DOHH2 (cell line): ENCODE data around the gene C4orf50.

ENCODE experiments used
- EZH2phosphoT487 ChIP-seq: fragments of 200-600 bp; sonication (generic); IDR thresholded peaks from 2 replicates; pipeline ENCODE4 v1.6.1; 2017; ENCODE audit warnings: borderline replicate concordance, mild to moderate bottlenecking, antibody characterized with exemption, low read length, moderate library complexity, mixed read lengths
- TF ChIP-seq, protein P1 (sequence below): fragments of 200-600 bp; sonication (generic); IDR thresholded peaks from one replicate; pipeline ENCODE4 v1.5.1; 2014; ENCODE audit warnings: antibody characterized with exemption, mild to moderate bottlenecking, low read depth, low read length; ENCODE audit not compliant: poor library complexity, severe bottlenecking

DNA sequence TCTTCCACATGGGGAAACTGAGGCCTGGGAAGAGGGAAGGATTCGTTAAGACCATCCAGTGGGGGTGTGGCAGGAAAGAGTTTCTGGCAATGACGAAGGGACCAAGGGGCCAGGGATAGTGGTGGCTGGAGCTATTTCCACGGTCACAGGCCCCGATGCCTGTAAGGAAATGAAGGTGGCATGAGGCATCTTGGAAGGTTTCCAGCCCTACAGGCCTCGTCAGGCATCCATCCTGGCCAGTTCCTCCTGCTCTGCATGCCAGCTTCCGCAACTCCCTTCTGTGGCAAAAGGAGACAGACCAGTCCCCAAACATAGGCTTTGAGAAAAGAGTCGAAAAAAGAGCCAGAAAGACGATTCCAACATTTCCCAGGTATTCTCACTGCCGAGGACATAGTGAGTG is 9.2 kb upstream of the C4orf50 start:
- TF ChIP-seq, protein P1, sequence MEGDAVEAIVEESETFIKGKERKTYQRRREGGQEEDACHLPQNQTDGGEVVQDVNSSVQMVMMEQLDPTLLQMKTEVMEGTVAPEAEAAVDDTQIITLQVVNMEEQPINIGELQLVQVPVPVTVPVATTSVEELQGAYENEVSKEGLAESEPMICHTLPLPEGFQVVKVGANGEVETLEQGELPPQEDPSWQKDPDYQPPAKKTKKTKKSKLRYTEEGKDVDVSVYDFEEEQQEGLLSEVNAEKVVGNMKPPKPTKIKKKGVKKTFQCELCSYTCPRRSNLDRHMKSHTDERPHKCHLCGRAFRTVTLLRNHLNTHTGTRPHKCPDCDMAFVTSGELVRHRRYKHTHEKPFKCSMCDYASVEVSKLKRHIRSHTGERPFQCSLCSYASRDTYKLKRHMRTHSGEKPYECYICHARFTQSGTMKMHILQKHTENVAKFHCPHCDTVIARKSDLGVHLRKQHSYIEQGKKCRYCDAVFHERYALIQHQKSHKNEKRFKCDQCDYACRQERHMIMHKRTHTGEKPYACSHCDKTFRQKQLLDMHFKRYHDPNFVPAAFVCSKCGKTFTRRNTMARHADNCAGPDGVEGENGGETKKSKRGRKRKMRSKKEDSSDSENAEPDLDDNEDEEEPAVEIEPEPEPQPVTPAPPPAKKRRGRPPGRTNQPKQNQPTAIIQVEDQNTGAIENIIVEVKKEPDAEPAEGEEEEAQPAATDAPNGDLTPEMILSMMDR: no peak
- TF ChIP-seq EZH2phosphoT487: no peak
